ENCODE measurements around the gene PAX5. TPM values are rescaled to one million over a fixed set of nuclear protein-coding genes. Genes with fewer than 3 reads are reported as not detected.

Gene PAX5
- total RNA-seq, 1 experiment from 2014 or later: not detected

GRCh38 chr9:36815566-36816348 is 218.3 kb downstream of the PAX5 start:
- in situ Hi-C loops (cut with HindIII; ENCODE audit: low sequenced_read_pairs): no loop called here
- no peak for DNase-seq (ENCODE audit: low spot score)

GRCh38 chr9:36815023-36815422 is 219.0 kb downstream of the PAX5 start:
- DNase-seq (ENCODE audit: low spot score): no peak
- in situ Hi-C loops (cut with HindIII; ENCODE audit: low sequenced_read_pairs): no loop called here

GRCh38 chr9:36813154-36813553 is 220.9 kb downstream of the PAX5 start:
- in situ Hi-C loops (cut with HindIII; ENCODE audit: low sequenced_read_pairs): no loop called here
- no peak for DNase-seq (ENCODE audit: low spot score)

GRCh38 chr9:36812556-36812955 is 221.5 kb downstream of the PAX5 start:
- in situ Hi-C loops (cut with HindIII; ENCODE audit: low sequenced_read_pairs): no loop called here

GRCh38 chr9:36808251-36808650 is 225.8 kb downstream of the PAX5 start:
- in situ Hi-C loops (cut with HindIII; ENCODE audit: low sequenced_read_pairs): no loop called here
- DNase-seq (ENCODE audit: low spot score): no peak

More at GRCh38 chr9:36812556-36812955, 221.5 kb downstream of the PAX5 start:
- no peak for DNase-seq (ENCODE audit: low spot score)

- DNase-seq (ENCODE audit: low spot score): no peak
- in situ Hi-C loops (cut with HindIII; ENCODE audit: low sequenced_read_pairs): no loop called here
Observed at GRCh38 chr9:36803961-36804360, 230.1 kb downstream of the PAX5 start.

- DNase-seq (ENCODE audit: low spot score): no peak
- in situ Hi-C loops (cut with HindIII; ENCODE audit: low sequenced_read_pairs): no loop called here
Observed at GRCh38 chr9:36802201-36802920, 231.7 kb downstream of the PAX5 start.

- no peak for DNase-seq (ENCODE audit: low spot score)
- in situ Hi-C loops (cut with HindIII; ENCODE audit: low sequenced_read_pairs): no loop called here
Observed at GRCh38 chr9:36800455-36800854, 233.6 kb downstream of the PAX5 start.

GRCh38 chr9:36798350-36799065 is 235.6 kb downstream of the PAX5 start:
- DNase-seq (ENCODE audit: low spot score): no peak
- in situ Hi-C loops (cut with HindIII; ENCODE audit: low sequenced_read_pairs): no loop called here

- in situ Hi-C loops (cut with HindIII; ENCODE audit: low sequenced_read_pairs): no loop called here
Observed at GRCh38 chr9:36797471-36798220, 236.4 kb downstream of the PAX5 start.

GRCh38 chr9:36796671-36797419 is 237.2 kb downstream of the PAX5 start:
- in situ Hi-C loops (cut with HindIII; ENCODE audit: low sequenced_read_pairs): no loop called here
- no peak for DNase-seq (ENCODE audit: low spot score)

More at GRCh38 chr9:36797471-36798220, 236.4 kb downstream of the PAX5 start:
- no peak for DNase-seq (ENCODE audit: low spot score)

- in situ Hi-C loops (cut with HindIII; ENCODE audit: low sequenced_read_pairs): no loop called here
- DNase-seq (ENCODE audit: low spot score): no peak
Observed at GRCh38 chr9:36794461-36794860, 239.6 kb downstream of the PAX5 start.

GRCh38 chr9:36793277-36793676 is 240.8 kb downstream of the PAX5 start:
- in situ Hi-C loops (cut with HindIII; ENCODE audit: low sequenced_read_pairs): no loop called here
- no peak for DNase-seq (ENCODE audit: low spot score)

GRCh38 chr9:36791222-36791950 is 242.7 kb downstream of the PAX5 start:
- in situ Hi-C loops (cut with HindIII; ENCODE audit: low sequenced_read_pairs): no loop called here
- DNase-seq (ENCODE audit: low spot score): no peak

- no peak for DNase-seq (ENCODE audit: low spot score)
- in situ Hi-C loops (cut with HindIII; ENCODE audit: low sequenced_read_pairs): no loop called here
Observed at GRCh38 chr9:36789886-36790285, 244.2 kb downstream of the PAX5 start.

- in situ Hi-C loops (cut with HindIII; ENCODE audit: low sequenced_read_pairs): no loop called here
Observed at GRCh38 chr9:36788534-36788933, 245.5 kb downstream of the PAX5 start.

GRCh38 chr9:36787709-36788108 is 246.4 kb downstream of the PAX5 start:
- in situ Hi-C loops (cut with HindIII; ENCODE audit: low sequenced_read_pairs): no loop called here
- no peak for DNase-seq (ENCODE audit: low spot score)

More at GRCh38 chr9:36788534-36788933, 245.5 kb downstream of the PAX5 start:
- DNase-seq (ENCODE audit: low spot score): no peak
